Stimulated activated naive CD8-positive, alpha-beta T cell treated with anti-CD3 and anti-CD28 coated beads, Interleukin-15, amount 100 ng/mL, for 72 hours (primary cell): Measurements from ENCODE around the gene PPRC1.

Source experiments
- ATAC-seq: fragments of 150-1000 bp; cut with Tn5 transposase; 2 replicates; pipeline ENCODE4 v1.10.0; 2021; ENCODE audit warnings: mild to moderate bottlenecking, moderate library complexity
- DNase-seq, 2 donors: peaks; one replicate each; pipeline ENCODE4 v3.0.0; 2021 to 2022
- H3K27ac Mint-ChIP-seq, 2 donors: one replicate each; pipeline ENCODE4 v1.8.0; 2022; ENCODE audit warnings: mild to moderate bottlenecking in 2 of 2, mixed read lengths in 2 of 2, moderate library complexity in 2 of 2
- H3K27me3 Mint-ChIP-seq: one replicate; pipeline ENCODE4 v1.8.0; 2022; ENCODE audit warnings: mixed read lengths
- H3K4me1 Mint-ChIP-seq: one replicate; pipeline ENCODE4 v1.8.0; 2022; ENCODE audit warnings: mild to moderate bottlenecking, mixed read lengths
- H3K4me3 Mint-ChIP-seq, 2 donors: one replicate each; pipeline ENCODE4 v1.8.0; 2022; ENCODE audit warnings: mild to moderate bottlenecking in 2 of 2, mixed read lengths in 2 of 2, moderate library complexity in 1 of 2
- H3K9me3 Mint-ChIP-seq, 2 donors: one replicate each; pipeline ENCODE4 v1.8.0; 2022; ENCODE audit warnings: mixed read lengths in 2 of 2

Gene PPRC1

DNA sequence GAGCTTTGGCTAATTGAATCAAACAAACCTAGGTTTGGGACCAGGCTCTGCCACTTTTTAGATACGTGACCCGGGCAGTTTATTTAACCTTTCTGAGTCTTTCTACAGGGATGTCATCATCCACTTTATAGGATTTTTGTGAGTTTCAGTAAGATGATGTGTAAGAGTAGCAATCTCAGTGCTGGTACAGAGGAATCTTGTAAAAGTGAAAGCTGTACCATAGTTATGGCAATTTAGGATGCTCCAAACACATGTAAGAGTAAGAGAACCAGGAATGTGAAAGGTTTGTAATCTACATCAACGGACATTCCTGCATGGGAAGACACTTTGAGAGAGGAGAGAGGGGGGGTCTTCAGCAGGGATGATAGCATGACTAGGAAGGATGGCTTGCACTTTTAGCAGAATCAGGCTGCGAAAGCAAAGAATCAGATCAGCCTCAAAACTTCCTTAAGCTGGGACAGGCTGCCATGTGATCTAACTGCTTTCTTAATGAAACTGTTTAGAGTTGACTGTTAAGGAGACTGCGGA is 20.3 kb downstream of the PPRC1 start:
- H3K4me1 Mint-ChIP-seq: peaks cover 71% of the 10 kb centered on the region
- DNase-seq: no peak

DNA sequence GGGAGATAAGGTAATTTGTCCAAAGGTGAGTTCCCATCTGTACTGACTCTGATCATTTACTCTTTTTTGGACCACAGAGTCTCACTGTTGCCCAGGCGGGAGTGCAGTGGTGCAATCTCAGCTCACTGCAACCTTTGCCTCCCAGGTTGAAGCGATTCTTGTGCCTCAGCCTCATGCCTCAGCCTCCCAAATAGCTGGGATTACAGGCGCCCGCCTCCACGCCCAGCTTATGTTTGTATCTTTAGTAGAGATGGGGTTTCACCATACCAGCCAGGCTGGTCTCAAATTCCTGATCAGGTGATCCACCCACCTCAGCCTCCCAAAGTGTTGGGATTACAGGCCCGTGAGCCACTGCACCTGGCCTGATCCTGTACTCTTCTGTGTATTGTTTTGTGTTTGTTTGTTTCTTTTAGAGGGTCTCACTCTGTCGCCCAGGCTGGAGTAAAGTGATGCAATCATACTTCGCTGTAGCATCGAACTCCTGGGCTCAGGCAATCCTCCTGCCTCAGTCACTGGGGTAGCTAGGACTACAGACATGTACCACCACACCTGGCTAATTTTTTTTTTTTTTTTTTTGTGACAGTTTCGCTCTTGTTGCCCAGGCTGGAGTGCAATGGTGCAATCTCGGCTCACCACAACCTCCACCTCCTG is 21.8 kb downstream of the PPRC1 start:
- ATAC-seq (no peak), DNase-seq (no peak)
- peak overlapping the region; percentile 66 to 91 for H3K4me3 Mint-ChIP-seq
- H3K9me3 Mint-ChIP-seq: no peaks in the 10 kb centered on the region
- no peaks in the 10 kb centered on the region for H3K27me3 Mint-ChIP-seq
- peaks cover 85% of the 10 kb centered on the region for H3K4me1 Mint-ChIP-seq
- peak overlapping the region; percentile 84 to 94 for H3K27ac Mint-ChIP-seq

More for the DNA sequence above, 20.3 kb downstream of the PPRC1 start:
- H3K27ac Mint-ChIP-seq: peak overlapping the region; percentile 89 to 98
- ATAC-seq: no peak
- peak overlapping the region; percentile 91 to 98 for H3K4me3 Mint-ChIP-seq
- no peaks in the 10 kb centered on the region for H3K27me3 Mint-ChIP-seq
- H3K9me3 Mint-ChIP-seq: no peaks in the 10 kb centered on the region

DNA sequence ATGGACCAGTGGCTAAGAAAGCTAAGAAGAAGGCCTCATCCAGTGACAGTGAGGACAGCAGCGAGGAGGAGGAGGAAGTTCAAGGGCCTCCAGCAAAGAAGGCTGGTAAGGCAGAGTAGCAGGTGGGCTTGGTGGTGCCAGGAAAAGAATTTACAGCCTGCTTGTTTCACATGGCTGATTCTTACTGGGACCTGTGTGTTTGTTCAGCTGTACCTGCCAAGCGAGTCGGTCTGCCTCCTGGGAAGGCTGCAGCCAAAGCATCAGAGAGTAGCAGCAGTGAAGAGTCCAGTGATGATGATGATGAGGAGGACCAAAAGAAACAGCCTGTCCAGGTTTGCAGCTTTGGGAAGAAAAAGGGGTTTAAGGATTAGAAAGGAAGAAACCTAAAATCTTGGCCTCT is 24.4 kb downstream of the PPRC1 start:
- H3K27ac Mint-ChIP-seq: peak overlapping the region; percentile 14 to 83
- H3K4me3 Mint-ChIP-seq: no peak overlapping the region
- ATAC-seq (no peak), DNase-seq (no peak)
- H3K4me1 Mint-ChIP-seq: peaks cover 82% of the 10 kb centered on the region
- H3K9me3 Mint-ChIP-seq: no peaks in the 10 kb centered on the region
- H3K27me3 Mint-ChIP-seq: no peaks in the 10 kb centered on the region

DNA sequence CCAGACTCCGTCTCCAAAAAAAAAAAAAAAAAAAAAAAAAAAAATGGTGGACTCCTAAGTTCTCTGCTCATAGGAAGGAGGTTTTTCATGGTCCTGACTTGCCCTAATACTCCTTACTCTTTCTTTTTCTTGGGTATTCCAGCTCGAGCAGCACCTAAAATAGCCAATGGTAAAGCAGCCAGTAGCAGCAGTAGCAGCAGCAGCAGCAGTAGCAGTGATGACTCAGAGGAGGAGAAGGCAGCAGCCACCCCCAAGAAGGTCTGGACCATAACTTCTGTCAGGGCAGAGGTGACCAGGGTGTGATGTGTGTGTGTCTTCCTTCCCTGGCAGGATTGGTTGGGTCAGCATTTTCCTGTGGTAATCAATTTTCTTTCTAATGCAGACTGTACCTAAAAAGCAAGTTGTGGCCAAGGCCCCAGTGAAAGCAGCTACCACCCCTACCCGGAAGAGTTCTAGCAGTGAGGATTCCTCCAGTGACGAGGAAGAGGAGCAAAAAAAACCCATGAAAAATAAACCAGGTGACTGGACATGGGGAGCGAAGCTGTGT is 26.3 kb downstream of the PPRC1 start:
- H3K4me3 Mint-ChIP-seq: no peak overlapping the region
- ATAC-seq (no peak), DNase-seq (no peak)
- peak overlapping the region; percentile 29 to 72 for H3K27ac Mint-ChIP-seq
- no peaks in the 10 kb centered on the region for H3K27me3 Mint-ChIP-seq
- no peaks in the 10 kb centered on the region for H3K9me3 Mint-ChIP-seq
- peaks cover 67% of the 10 kb centered on the region for H3K4me1 Mint-ChIP-seq

DNA sequence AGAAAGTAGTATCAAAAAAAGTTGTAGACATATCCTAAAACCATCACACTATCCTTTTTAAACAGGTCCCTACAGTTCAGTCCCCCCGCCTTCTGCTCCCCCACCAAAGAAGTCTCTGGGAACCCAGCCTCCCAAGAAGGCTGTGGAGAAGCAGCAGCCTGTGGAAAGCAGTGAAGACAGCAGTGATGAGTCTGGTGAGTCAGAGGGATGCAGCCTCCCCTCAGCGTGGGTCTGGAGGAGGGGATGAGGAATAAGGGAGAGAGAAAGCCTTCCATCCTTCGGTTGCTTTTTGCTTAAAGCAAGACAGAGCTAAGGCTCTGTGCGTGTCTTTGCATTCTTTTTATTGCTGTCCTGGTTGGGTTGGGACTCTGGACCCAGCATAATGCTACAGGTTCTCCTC is 27.0 kb downstream of the PPRC1 start:
- ATAC-seq (no peak), DNase-seq (no peak)
- Mint-ChIP-seq H3K4me3 (no peak overlapping the region), H3K27ac (peak overlapping the region in 1 of 2 donors; percentile 80), H3K27me3 (no peaks in the 10 kb centered on the region), H3K4me1 (peaks cover 61% of the 10 kb centered on the region), H3K9me3 (no peaks in the 10 kb centered on the region)

DNA sequence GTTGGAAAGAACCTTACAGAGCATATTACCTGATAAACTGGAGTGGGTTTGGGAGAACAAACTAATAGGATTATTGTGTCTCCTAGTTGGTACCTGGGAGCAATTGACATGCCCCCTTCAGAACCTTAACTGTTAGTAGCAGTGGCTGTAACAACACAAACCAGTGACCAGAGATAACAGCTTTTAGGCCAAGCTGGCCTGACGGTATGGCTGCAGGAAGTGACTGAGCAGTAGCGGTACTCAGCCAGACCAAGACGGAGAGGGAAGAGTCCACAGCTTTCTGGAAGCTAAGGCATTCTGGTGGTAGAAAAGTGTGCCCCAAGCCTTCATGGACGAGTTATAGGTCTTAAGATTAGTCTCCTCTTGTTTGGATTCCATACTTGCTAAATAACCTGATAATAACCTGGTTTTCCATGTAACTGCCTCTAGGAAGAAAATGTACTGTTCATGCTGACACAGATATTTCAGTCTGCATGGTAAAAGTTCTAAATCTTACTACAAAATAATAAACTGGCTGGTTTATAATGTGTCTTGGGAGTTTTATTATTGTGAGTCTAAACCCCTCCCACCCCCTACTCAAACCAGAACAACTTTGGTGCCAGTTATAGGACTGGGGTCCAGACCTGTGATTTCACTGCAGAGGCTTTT is 30.6 kb downstream of the PPRC1 start:
- Mint-ChIP-seq H3K4me3 (no peak overlapping the region), H3K27me3 (no peaks in the 10 kb centered on the region), H3K4me1 (peaks cover 26% of the 10 kb centered on the region), H3K9me3 (no peaks in the 10 kb centered on the region), H3K27ac (no peak overlapping the region)
- ATAC-seq (no peak), DNase-seq (no peak)

DNA sequence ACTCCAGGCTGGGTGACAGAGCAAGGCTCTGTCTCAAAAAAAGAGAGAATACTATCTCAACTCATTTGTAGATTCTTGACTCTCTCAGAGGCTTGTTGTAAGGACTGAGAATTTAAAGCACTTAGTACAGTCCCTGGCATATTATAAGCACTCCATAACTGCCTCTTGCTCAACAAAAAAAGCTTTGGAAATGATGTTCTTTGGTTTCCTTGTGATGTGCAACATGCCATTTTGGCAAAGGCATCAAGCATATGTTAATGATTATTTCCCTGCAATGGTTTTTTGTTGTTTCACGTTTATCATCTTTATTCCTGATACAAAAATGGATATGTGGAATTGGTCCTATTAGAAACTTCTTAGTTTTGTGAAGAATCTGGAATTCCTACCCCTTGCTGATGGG is 35.0 kb downstream of the PPRC1 start:
- H3K27me3 Mint-ChIP-seq: no peaks in the 10 kb centered on the region
- no peak overlapping the region for H3K27ac Mint-ChIP-seq
- peaks cover 12% of the 10 kb centered on the region for H3K4me1 Mint-ChIP-seq

DNA sequence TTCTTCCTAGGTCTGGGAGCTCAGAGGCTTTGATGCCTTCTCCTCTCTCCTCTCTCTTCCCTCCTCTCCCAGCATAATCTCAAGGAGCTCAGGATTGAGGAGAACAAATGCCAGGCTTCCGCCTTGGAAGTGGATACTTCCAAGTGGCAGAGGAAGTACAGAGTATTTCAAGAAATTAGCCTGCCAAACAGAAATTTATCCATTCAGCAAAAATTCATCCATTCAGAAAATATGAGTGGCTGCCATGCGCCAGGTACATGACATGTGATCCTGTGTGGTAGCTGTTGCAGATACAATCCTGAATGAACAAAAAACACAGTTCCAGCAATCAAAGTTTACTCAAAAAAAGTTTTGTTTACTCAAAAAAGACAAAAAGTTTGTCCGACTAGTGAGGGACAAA is 37.8 kb downstream of the PPRC1 start:
- Mint-ChIP-seq H3K9me3 (no peaks in the 10 kb centered on the region), H3K27ac (no peak overlapping the region)
- no peak for ATAC-seq

More for the DNA sequence above, 35.0 kb downstream of the PPRC1 start:
- no peak for ATAC-seq
- H3K4me3 Mint-ChIP-seq: no peak overlapping the region
- no peaks in the 10 kb centered on the region for H3K9me3 Mint-ChIP-seq
- no peak for DNase-seq

DNA sequence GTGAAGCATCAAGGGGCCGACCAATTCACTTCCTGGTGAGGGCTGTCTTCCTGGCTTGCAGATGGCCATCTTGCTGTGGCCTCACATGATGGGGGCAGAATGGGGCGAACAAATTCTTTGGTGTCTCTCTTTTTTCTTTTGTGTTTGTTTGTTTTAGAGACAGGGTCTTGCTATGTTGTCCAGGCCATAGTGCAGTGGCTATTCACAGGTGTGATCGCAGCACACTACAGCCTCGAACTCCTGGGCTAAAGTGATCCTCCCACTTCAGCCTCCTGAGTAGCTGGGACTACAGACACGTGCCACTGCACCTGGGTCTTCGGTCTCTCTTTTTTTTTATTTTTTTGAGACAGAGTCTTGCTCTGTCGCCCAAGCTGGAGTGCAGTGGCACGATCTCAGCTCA is 39.4 kb downstream of the PPRC1 start:
- Mint-ChIP-seq H3K4me3 (no peak overlapping the region), H3K9me3 (no peaks in the 10 kb centered on the region), H3K27ac (no peak overlapping the region)

More for the DNA sequence above, 37.8 kb downstream of the PPRC1 start:
- Mint-ChIP-seq H3K27me3 (no peaks in the 10 kb centered on the region), H3K4me1 (peaks cover 12% of the 10 kb centered on the region), H3K4me3 (no peak overlapping the region)
- no peak for DNase-seq

DNA sequence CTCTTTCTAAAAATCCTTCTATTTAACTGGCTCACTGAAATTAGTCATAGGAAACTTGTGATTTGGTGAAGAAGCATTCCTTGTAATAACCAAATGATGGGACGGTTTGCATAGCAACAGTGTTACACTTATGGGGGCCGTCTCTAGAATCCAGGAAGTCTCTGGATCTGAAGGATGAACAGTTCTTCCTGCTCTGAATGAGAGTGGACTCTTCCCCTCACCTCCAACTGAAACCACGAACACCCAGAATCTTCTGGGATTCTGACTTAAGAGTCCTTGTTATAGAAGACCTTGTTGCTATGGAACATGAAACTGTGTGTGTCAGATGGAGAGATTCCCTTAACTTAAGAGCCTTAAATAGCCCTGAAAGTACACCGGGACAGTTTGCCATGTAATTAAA is 42.6 kb downstream of the PPRC1 start:
- no peak overlapping the region for H3K4me3 Mint-ChIP-seq
- ATAC-seq (no peak), DNase-seq (no peak)
- H3K27ac Mint-ChIP-seq: no peak overlapping the region
- H3K4me1 Mint-ChIP-seq: no peaks in the 10 kb centered on the region
- H3K27me3 Mint-ChIP-seq: no peaks in the 10 kb centered on the region
- H3K9me3 Mint-ChIP-seq: no peaks in the 10 kb centered on the region

More for the DNA sequence above, 39.4 kb downstream of the PPRC1 start:
- peaks cover 12% of the 10 kb centered on the region for H3K4me1 Mint-ChIP-seq
- ATAC-seq (no peak), DNase-seq (no peak)
- H3K27me3 Mint-ChIP-seq: no peaks in the 10 kb centered on the region

DNA sequence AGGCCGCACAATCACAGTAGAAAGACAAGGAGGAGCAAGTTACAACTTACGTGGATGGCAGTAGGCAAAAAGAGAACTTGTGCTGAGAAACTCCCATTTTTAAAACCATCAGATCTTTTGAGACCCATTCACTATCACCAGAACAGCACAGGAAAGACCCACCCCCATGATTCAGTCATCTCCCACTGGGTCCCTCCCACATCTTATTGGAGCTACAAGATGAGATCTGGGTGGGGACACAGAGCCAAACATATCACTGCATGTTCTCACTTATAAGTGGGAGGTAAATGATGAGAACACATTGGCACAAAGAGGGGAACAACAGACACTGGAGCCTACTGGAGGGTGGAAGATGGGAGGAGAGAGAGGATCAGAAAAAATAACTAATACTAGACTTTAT is 51.8 kb downstream of the PPRC1 start:
- no peak for ATAC-seq

DNA sequence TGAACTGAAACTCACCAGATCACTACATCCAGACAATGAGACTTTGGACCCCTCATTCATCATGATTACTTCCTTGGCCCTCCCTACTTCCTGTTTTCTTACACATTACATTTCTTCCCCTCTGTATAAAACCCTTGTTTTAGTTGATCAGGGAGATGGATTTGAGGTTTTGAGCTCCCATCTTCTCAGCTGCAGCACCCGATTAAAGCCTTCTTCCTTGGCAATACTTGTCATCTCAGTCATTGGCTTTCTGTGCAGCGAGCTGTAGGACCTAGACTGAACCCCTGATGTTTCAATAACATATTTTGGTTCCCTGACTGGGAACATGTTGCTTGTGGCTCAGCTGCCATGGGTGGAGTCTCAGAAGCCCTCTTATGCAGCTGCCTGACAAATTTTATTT is 52.4 kb downstream of the PPRC1 start:
- peaks cover 12 to 16% of the 10 kb centered on the region in 2 donors for H3K9me3 Mint-ChIP-seq
- no peak for ATAC-seq
- no peak overlapping the region for H3K4me3 Mint-ChIP-seq

More for the DNA sequence above, 51.8 kb downstream of the PPRC1 start:
- no peak overlapping the region for H3K4me3 Mint-ChIP-seq
- no peak overlapping the region for H3K27ac Mint-ChIP-seq
- no peaks in the 10 kb centered on the region for H3K27me3 Mint-ChIP-seq
- H3K4me1 Mint-ChIP-seq: peaks cover 16% of the 10 kb centered on the region
- peaks cover 12 to 16% of the 10 kb centered on the region in 2 donors for H3K9me3 Mint-ChIP-seq
- no peak for DNase-seq

DNA sequence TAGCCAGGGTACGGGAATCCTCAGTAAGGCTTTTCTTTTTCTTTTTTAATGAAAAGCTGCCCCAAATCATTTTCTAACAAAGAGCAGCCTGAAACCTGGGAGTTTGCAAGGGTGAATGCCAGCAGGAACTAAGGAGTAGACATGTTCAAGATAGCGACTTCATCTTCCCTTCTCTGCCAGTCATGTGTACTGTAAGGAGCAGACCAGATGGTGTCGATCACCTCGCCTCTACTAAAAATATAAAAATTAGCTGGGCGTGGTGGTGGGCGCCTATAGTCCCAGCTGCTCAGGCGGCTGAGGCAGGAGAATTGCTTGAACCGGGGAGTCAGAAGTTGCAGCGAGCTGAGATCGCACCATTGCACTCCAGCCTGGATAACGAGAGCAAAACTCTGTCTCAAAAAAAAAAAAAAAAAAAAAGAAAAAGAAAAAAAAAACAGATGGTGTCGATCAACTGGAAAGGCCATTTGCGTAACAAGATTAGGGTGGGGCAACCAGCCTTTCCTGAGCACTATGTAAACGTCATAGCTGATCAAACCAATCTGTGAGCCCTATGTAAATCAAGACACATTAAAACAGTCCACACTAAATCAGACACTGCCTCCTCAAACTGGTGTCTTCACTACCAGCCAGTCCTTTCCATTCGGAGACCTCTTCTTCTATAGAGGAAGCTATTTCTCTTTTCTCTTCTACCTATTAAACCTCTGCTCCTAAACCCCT is 53.1 kb downstream of the PPRC1 start:
- Mint-ChIP-seq H3K4me3 (no peak overlapping the region), H3K4me1 (peaks cover 18% of the 10 kb centered on the region), H3K27ac (no peak overlapping the region), H3K9me3 (peaks cover 12 to 16% of the 10 kb centered on the region in 2 donors), H3K27me3 (no peaks in the 10 kb centered on the region)
- ATAC-seq (no peak), DNase-seq (no peak)

More for the DNA sequence above, 52.4 kb downstream of the PPRC1 start:
- Mint-ChIP-seq H3K27ac (no peak overlapping the region), H3K4me1 (peaks cover 18% of the 10 kb centered on the region), H3K27me3 (no peaks in the 10 kb centered on the region)
- no peak for DNase-seq

DNA sequence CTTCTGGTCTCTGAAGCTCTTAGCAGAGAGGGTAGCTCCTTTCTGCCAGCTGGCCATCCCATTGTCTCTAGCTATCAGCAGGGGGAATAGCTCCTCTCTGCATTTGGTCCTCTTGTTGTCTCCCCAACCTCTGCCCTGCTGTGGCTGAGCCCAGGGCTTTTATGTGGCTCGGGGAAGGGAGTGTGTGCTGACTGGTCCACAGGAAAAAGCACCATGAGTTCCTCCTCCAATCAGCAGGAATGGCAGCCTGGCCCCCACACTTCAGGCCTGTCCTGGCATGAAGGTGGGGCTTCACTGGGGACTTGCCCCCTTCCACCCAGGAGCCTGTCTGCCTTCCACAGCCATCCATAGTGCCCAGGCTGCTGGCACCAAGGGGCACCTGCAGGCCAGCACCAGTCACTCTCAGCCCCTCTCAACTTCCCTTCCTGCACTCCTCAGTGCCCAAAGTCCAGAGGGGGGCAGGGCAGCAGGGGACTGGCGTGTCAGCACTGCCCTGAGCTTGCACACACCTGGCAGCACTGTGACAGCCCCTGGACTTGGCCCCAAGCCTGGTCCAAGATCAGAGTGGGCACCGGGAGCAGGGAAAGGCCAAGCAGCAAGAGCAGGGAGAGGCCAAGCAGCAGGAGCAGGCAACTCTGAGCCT is 55.6 kb downstream of the PPRC1 start:
- H3K4me3 Mint-ChIP-seq: no peak overlapping the region
- ATAC-seq (no peak), DNase-seq (no peak)
- peaks cover 18% of the 10 kb centered on the region for H3K4me1 Mint-ChIP-seq
- H3K27me3 Mint-ChIP-seq: no peaks in the 10 kb centered on the region
- H3K27ac Mint-ChIP-seq: no peak overlapping the region
- peaks cover 29 to 32% of the 10 kb centered on the region in 2 donors for H3K9me3 Mint-ChIP-seq
